NCI-H2107 (cell line): ENCODE data around the gene CDH13.

ENCODE experiments used
- DNase-seq: peaks from one replicate; lab custom pipeline; 2025; lab: John Stamatoyannopoulos, UW

CDH13 gene

GRCh38 chr16:83807710-83808572 is 1181.2 kb downstream of the CDH13 start, which contains the start of gene HSBP1:
Gene HSBP1 (plus strand): TSS chr16:83807978. CDS start chr16:83808077, 99 bp downstream.
- peak; percentile 82 for DNase-seq

DNA sequence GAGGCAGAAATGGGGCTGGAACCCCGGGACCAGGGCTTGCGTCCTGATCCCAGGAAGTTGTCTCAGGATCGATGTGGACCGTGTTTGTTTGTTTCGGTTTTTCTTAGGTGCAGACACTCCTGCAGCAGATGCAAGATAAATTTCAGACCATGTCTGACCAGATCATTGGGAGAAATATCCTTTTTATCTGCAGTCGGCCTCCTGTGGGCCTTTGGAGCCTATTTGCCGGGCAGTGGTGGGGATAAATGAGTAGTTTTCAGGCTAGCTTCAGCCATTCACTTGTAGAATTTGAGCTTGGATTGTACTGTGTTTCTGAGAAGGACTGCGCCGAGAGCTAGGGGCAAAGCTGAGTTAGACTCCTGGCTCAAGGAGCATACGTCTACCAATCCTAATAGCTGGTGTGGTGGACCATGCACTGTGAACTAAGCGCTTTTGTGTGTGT is 1181.8 kb downstream of the CDH13 start:
- DNase-seq: no peak

GRCh38 chr16:83809092-83809491 is 1182.3 kb downstream of the CDH13 start:
- DNase-seq: no peak

GRCh38 chr16:83810901-83811300 is 1184.1 kb downstream of the CDH13 start:
- DNase-seq: no peak

- peak; percentile 21 for DNase-seq
Observed at GRCh38 chr16:83813823-83814658, 1187.3 kb downstream of the CDH13 start.

DNA sequence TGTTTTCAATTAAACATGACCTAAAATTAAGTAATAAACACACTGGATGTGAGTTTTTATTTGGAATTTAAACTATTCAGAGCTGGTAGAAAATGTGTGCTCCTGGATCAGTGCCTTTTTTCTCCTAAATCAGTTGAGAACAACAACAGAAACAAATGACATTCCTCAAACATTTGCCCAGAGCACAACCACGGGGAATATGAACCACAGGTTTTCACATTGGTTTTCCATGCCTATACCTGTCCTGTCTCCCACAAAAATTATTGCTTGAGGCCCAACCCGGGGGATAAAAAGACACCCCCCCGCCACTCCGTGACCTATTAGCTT is 1187.9 kb downstream of the CDH13 start:
- no peak for DNase-seq

DNA sequence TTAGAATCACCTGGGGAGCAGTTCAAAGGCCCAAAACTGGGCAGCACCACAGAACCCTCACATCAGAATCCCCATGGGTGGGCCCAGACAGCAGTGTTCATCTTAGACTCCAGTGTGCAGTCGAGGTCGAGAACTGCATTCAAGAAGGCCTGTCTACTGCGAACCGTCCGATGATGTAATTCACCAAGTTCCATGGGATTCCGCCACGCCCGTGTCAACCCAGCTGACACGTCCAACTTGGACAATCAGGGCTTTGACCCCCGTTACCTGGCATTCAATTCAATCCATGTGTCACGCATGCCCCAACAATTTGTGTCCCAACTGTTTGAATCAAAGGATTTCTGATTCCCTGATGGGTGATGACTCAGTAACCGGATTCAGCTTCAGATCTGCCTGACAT is 1190.3 kb downstream of the CDH13 start:
- DNase-seq: no peak

- no peak for DNase-seq
Observed at GRCh38 chr16:83818276-83818675, 1191.5 kb downstream of the CDH13 start.

- no peak for DNase-seq
Observed at GRCh38 chr16:83819361-83819760, 1192.6 kb downstream of the CDH13 start.

DNA sequence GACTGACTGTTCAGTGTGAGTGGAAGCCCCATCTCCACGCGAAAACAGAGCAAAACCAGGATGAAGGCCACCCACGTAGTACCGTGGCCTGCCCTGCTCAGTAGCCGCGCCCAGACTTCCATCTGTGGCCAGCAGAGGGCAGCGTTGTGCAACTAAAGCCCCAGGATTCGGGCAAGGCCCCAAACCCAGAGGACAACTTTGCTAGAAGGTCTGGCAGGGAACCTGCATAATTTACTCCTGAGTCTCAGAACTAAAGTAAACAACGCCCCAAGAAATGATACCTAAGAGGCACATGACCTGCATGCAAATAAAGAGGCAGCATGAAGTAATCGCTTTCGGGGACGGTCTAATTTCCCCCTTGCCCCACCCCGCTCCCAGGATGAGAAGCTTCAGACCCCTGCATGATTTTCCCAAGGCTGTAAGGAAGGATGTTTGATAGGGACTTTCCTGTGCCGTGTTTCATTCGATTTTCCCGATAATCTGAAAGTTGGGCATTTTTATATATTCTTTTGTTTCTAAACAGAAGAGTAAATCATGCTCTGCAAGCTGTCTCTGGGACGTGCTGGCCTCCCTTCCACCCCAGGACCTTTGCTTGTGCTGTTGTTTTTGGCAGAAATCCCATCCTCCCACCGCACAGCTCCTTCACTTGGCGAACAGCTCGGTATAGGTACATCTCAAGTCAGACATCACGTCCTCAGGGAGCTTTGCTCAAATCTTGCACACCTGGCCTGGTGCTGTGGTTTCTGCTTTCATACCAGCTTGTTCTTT is 1199.6 kb downstream of the CDH13 start:
- DNase-seq: peak; percentile 50

- no peak for DNase-seq
Observed at GRCh38 chr16:83830091-83830768, 1203.5 kb downstream of the CDH13 start.

DNA sequence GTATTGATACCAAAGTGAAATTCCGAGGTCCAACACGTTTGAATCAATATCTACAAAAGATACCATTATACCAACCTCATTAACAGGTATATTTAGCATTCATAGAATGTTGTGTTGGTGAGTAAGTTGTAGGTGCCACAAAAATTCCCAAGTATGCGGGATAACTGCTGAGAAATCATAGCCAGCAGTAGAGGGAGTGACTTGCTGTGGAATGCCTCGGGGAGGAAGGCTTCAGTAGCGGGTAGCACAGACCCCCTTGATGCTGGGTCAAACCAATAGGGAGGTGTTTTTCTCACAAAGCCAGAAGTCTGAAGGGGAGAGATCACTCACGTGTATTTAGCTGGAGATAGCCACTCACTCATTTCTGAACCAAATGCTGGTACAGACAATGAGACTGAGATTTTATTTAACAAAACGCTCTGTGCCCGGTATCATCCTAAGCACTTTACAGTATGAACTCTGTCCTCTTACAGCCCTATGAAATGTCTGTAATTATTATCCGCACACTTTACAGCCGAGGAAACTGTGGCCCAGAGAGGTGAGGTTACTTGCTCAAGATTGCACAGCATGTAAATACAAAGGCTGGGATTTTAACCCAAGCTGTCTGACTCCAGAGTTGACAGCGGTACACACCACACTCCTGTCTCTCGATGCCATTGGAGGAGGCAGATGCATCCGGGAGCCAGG is 1204.1 kb downstream of the CDH13 start:
- DNase-seq: no peak

- no peak for DNase-seq
Observed at GRCh38 chr16:83831456-83831987, 1204.8 kb downstream of the CDH13 start.

DNA sequence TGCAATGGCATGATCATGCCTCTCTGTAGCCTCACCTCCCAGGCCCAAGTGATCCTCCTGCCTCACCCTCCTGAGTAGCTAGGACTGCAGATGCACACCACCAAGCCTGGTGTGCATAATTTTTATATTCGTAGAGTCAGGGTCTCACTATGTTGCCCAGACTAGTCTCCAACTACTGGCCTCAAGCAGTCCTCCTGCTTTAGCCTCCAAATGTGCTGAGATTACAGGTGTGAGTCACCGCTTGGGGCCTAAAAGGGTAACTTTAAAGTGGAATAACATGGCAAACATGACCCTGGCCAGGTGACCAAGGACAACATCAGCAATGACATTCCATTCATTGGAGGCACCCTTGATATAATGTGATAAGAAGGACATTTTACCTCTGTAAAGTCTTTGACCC is 1207.2 kb downstream of the CDH13 start:
- no peak for DNase-seq

DNA sequence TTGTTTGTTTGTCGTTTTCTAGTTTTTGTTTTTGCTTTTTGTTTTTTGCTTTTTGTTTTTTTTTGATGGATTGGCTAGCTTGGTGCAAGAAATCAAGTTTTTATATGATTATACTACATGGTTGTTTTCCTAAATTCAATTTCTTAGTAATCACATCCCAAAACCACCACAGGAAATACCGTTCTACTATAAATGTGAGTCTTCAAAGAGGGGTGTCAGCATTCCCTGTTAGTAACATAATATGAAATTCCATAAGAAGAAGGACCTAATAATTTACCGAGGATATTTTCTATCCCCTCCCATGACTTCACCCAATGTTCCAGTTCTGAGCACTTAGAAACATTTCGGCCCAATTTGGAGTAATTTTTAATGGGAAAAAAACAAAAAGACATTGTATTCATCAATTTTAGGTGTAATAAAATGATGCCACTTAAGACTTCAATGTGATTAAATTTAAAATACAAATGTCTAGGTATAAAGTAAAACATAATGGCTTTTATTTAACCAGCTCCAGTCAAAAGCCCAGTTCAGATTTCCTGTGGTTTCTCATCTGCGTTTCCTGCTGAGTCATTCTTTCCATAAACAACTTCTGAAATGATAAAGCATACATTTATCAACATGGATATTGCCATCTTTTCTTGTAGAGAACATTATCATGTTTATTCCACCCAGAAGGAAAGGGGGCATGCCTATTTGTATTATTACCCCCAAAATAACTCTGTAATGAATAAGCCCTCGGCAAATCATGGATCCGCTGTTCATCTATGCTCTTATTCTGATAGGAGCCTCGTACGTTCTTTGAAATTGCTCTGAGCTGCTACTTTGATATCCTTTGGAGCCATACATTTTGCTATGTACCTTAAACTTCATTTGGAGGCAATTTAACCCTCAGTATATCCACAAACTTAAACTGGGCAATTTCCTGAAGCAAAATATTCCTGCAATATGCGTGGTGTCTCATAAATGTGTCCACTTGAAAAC is 1209.1 kb downstream of the CDH13 start:
- peak; percentile 25 for DNase-seq

- DNase-seq: no peak
Observed at GRCh38 chr16:83837566-83837965, 1210.8 kb downstream of the CDH13 start.

GRCh38 chr16:83838151-83838550 is 1211.4 kb downstream of the CDH13 start:
- DNase-seq: no peak

GRCh38 chr16:83839561-83839960 is 1212.8 kb downstream of the CDH13 start:
- DNase-seq: no peak

GRCh38 chr16:83840060-83840617 is 1213.4 kb downstream of the CDH13 start:
- DNase-seq: no peak
